Activated CD4-positive, alpha-beta T cell treated with anti-CD3 and anti-CD28 coated beads, Interleukin-2, amount 10 ng/mL, durations not matched to agents 24 days and 14 days (primary cell): ENCODE data around the gene ATF7IP. TPM values are rescaled to one million over a fixed set of nuclear protein-coding genes. Genes with fewer than 3 reads are reported as not detected.

Experiments used
- DNase-seq: peaks from one replicate; pipeline ENCODE4 v3.0.0; 2022
- H3K27ac Mint-ChIP-seq: one replicate; pipeline ENCODE4 v1.8.0; 2022; ENCODE audit warnings: mild to moderate bottlenecking, mixed read lengths
- H3K27me3 Mint-ChIP-seq: one replicate; pipeline ENCODE4 v1.8.0; 2022; ENCODE audit warnings: mixed read lengths
- H3K36me3 Mint-ChIP-seq: one replicate; pipeline ENCODE4 v1.8.0; 2022; ENCODE audit warnings: low read depth, mild to moderate bottlenecking, mixed read lengths
- H3K4me1 Mint-ChIP-seq: one replicate; pipeline ENCODE4 v1.8.0; 2021; ENCODE audit warnings: mixed read lengths
- H3K4me3 Mint-ChIP-seq: one replicate; pipeline ENCODE4 v1.8.0; 2022; ENCODE audit warnings: mild to moderate bottlenecking, moderate library complexity, mixed read lengths
- H3K9me3 Mint-ChIP-seq: one replicate; pipeline ENCODE4 v1.8.0; 2021; ENCODE audit warnings: mixed read lengths
- intact Hi-C: fragments of 100-400 bp; cut with micrococcal nuclease; formaldehyde crosslinking; loops from one replicate; pipeline ENCODE4 v1.15.1; 2023
- total RNA-seq: library from RNA; stranded (reverse); gene quantifications from 2 replicates; pipeline ENCODE4 v1.2.3, GENCODE V29; 2022

Gene ATF7IP
- total RNA-seq, 1 donor from 2014 or later = 72.4 TPM

DNA sequence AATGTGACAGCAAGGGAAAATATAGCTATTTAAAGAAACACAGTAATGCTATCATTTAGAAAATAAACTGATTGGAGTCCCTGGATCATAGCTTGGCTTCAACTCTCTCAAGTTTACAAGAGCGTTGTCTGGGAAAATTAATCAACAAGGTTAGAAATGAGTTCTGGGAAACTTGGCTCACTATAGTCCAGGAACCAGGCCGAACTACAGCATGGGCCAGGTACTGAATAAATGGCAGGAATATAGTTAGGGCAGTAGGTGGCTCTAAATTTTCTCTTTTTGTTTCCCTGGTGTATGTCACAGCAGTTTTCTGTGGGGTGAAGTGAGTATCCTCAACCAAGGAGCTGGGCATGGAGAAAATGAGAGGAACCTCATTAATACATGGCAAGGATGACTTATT lies 129.8 kb downstream of the ATF7IP start:
- H3K4me1 Mint-ChIP-seq = peaks cover 3% of the 10 kb centered on the region
- no peaks in the 10 kb centered on the region for H3K27me3 Mint-ChIP-seq
- no peak overlapping the region for H3K27ac Mint-ChIP-seq
- H3K9me3 Mint-ChIP-seq = peaks cover 2% of the 10 kb centered on the region
- intact Hi-C loops = no loop called here
- peaks cover 85% of the 10 kb centered on the region for H3K36me3 Mint-ChIP-seq
- no peak overlapping the region for H3K4me3 Mint-ChIP-seq
- DNase-seq = no peak

DNA sequence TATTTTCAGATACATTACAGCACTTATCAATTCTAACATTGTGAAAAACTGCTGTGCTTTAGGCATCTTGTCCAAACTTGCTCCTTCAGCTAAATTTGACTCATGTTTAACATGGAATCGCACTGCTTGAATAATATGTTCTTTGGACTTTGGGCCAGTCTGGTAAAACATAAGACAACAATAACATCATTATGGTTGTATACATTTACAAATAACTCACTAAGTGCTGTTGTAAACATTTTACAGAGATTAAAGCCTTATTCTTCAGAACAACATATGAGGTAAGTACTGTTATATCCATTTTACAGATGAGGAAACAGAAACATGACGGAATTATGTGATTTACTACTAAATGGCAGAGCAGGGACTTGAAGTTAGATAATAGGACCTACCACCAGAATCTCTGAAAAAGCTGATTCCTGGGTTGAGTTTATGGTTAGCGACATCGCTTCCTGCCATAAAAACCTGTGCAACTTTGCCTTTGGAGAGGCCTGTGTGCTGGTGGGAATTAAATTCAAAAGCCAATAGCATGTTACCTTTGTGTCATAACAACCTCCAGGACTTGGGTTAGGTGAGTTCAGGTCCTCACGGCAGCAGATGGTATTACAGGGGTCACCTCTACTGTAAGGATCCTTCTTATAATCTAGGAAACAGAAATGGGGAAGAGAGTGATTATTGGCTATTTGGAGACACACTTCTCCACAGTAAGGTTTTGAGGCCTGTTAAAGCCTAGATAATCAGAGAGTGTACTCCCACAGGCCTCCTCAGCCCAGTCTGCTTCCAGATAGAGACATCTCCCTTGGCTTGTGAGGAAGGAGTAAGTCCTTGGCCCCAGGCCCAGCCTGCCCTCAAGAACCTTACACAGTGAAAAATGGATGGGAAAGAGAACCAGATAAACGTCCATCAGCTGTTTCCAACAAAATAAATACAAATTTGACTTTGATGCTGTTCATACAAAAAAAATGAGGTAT lies 140.4 kb downstream of the ATF7IP start:
- Mint-ChIP-seq H3K27ac (no peak overlapping the region), H3K27me3 (no peaks in the 10 kb centered on the region), H3K36me3 (peaks cover 20% of the 10 kb centered on the region), H3K4me3 (no peak overlapping the region), H3K4me1 (no peaks in the 10 kb centered on the region), H3K9me3 (no peaks in the 10 kb centered on the region)
- intact Hi-C loops = no loop called here
- no peak for DNase-seq

DNA sequence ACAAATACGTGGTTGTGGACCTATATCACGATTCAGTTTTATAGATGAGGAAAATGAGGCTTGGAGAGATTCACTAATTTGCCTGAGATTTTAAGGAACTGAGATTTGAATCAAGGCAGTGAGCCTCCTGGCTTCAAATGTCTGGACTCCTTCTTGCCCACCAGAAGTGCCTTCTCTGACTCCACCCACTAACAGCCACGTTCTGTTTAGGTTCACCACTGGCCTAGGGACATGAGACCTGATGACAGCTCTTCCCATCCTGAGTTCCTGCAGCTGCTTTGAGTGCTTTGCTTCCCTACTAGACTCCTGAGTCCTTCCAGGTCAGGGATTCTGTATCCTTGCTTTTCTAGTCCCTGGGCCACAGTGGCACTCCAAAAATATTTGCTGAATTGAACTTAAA lies 145.1 kb downstream of the ATF7IP start:
- Mint-ChIP-seq H3K9me3 (no peaks in the 10 kb centered on the region), H3K36me3 (peaks cover 3% of the 10 kb centered on the region), H3K27me3 (peaks cover 2% of the 10 kb centered on the region)

DNA sequence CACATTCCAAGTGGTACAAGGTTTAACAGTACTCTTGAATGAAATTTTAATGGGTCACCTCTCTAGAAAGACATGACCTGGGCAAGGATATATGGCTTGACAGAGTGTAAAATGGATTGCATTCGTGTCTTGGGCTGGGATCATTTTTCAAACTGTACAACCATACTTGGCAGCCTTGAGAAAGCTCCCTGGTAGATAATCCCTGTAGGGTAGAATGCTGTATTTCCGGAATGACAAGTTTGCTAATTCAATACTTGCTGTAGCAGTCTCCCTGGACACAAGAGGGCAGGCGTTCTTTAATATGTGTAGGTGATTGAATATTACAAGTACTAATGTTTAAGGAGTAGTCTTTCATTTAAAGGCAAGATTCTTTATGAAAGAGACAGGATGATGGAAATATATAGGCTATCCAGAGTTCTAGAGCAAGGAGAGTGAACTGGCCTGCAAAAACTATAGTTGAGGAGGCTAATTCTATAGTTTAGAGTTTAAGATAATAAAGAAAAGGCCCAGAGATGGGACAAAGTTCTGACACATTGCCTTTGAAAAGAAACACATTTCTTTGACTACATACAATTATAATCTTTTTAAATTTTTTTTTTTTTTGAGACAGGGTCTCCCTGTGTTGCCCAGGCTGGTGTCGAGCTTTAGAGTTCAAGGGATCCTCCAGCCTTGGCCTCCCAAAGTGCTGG lies 148.8 kb downstream of the ATF7IP start:
- Mint-ChIP-seq H3K27ac (no peak overlapping the region), H3K4me1 (no peaks in the 10 kb centered on the region), H3K36me3 (no peaks in the 10 kb centered on the region), H3K9me3 (peaks cover 3% of the 10 kb centered on the region), H3K4me3 (no peak overlapping the region), H3K27me3 (peaks cover 2% of the 10 kb centered on the region)
- intact Hi-C loops = no loop called here
- DNase-seq = peak; percentile 55

More for the DNA sequence above, 145.1 kb downstream of the ATF7IP start:
- DNase-seq = no peak
- no peak overlapping the region for H3K4me3 Mint-ChIP-seq
- no peaks in the 10 kb centered on the region for H3K4me1 Mint-ChIP-seq
- no peak overlapping the region for H3K27ac Mint-ChIP-seq
- intact Hi-C loops = no loop called here

DNA sequence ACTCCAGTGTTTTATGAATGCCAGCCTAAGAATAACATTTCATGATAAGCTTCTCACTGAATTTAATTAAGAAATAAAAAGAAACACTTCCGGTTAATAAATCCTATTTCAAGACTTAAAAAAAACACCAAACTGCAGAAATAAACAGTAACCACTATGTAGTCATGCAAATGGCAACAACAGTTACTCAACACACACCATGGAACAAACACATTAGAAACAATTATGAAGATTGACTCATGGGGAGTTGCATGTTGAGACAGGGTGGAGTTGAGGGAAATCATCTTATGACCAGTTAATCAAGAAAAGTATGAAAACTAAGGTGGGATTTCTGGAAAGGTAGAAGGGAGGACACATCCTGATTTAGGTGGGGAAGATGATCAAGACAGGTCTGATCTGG lies 149.5 kb downstream of the ATF7IP start:
- DNase-seq = peak; percentile 21
- H3K27me3 Mint-ChIP-seq = peaks cover 2% of the 10 kb centered on the region
- no peaks in the 10 kb centered on the region for H3K36me3 Mint-ChIP-seq
- intact Hi-C loops = no loop called here
- H3K9me3 Mint-ChIP-seq = peaks cover 3% of the 10 kb centered on the region
- no peak overlapping the region for H3K4me3 Mint-ChIP-seq
- H3K4me1 Mint-ChIP-seq = no peaks in the 10 kb centered on the region
- H3K27ac Mint-ChIP-seq = no peak overlapping the region

DNA sequence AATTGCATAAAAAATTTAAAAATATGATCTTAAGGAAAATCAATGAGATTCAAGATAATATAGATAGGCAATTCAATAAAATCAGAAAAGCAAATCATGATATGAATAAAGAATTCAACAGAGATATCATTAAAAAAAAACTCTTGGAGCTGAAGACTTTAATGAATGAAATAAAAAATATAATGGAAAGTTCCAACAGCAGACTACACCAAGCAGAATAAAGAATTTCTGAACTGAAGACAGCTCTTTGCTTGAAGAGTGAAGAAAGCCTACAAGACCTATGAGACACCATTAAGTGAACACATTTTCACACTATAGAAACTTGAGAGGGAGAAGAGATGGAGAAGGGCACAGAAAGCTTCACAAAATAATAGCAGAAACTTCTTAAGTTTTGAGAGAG lies 156.3 kb downstream of the ATF7IP start:
- H3K4me3 Mint-ChIP-seq = no peak overlapping the region
- H3K36me3 Mint-ChIP-seq = no peaks in the 10 kb centered on the region
- peaks cover 16% of the 10 kb centered on the region for H3K9me3 Mint-ChIP-seq
- intact Hi-C loops = no loop called here
- DNase-seq = no peak
- no peak overlapping the region for H3K27ac Mint-ChIP-seq
- H3K4me1 Mint-ChIP-seq = no peaks in the 10 kb centered on the region
- no peaks in the 10 kb centered on the region for H3K27me3 Mint-ChIP-seq

DNA sequence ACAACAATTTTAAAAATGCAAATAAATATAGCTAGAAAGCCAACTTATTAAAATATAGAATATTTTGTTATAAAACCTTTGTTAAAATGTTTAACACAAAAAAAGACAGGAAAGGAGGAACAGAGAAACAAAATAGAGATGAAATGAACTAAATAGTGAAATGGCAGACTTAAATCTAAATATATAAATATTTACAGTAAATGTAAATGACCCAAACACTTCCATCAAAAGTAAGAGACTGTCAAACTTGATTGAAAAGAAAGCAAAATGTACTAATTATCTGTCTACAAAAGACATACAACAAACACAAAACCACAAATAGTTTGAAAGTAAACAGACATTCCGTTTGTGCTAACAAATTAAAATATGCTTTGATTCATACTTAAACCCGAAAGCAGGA lies 160.5 kb downstream of the ATF7IP start:
- no peak for DNase-seq
- peaks cover 13% of the 10 kb centered on the region for H3K9me3 Mint-ChIP-seq
- intact Hi-C loops = no loop called here

DNA sequence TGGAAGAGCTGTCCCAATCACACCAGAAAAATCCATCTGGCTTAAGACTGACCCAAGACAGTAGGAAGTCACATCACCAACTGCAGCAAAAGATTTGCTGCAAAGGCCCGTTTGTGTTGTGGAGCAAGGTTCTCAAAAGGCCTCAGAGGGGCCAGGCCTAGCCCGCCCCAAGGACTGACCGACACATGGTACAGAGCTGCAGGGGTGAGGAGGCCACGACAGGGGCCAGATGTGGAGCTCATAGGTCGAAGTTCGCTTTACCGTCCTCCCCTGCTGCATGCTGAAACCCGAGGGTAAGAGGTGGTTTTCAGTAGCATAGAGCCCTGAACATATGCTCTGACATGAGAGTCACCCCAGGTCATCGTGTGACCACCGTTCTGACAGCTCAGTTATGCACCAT lies 166.7 kb downstream of the ATF7IP start:
- H3K9me3 Mint-ChIP-seq = no peaks in the 10 kb centered on the region
- no peaks in the 10 kb centered on the region for H3K36me3 Mint-ChIP-seq
- peaks cover 8% of the 10 kb centered on the region for H3K27me3 Mint-ChIP-seq
- no peak for DNase-seq
- no peak overlapping the region for H3K27ac Mint-ChIP-seq
- intact Hi-C loops = no loop called here
- H3K4me1 Mint-ChIP-seq = no peaks in the 10 kb centered on the region
- no peak overlapping the region for H3K4me3 Mint-ChIP-seq

More for the DNA sequence above, 160.5 kb downstream of the ATF7IP start:
- Mint-ChIP-seq H3K4me1 (no peaks in the 10 kb centered on the region), H3K4me3 (no peak overlapping the region), H3K36me3 (no peaks in the 10 kb centered on the region), H3K27ac (no peak overlapping the region), H3K27me3 (peaks cover 8% of the 10 kb centered on the region)

DNA sequence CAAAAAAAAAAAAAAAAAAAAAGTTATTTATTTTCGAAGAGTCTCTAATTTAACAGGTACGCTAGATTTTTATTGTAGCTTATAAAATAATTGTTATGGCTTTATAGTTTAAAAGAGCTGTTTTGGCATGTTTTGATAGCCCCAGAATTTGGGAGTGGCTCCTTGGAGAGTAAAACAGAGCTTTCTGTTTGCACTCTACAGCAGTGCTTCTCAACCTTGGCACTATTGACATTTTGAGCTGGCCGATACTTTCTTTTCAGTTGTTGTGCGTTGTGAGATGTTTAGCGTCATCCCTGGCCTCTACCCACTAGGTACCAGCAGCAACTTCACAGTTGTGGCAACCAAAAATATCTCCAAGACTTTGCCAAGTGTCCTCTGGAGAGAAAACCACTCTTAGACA lies 171.6 kb downstream of the ATF7IP start:
- no peak overlapping the region for H3K4me3 Mint-ChIP-seq
- H3K9me3 Mint-ChIP-seq = no peaks in the 10 kb centered on the region
- H3K27me3 Mint-ChIP-seq = peaks cover 2% of the 10 kb centered on the region
- peak; percentile 19 for DNase-seq
- H3K36me3 Mint-ChIP-seq = no peaks in the 10 kb centered on the region
- H3K4me1 Mint-ChIP-seq = no peaks in the 10 kb centered on the region
- intact Hi-C loops = no loop called here
- no peak overlapping the region for H3K27ac Mint-ChIP-seq

DNA sequence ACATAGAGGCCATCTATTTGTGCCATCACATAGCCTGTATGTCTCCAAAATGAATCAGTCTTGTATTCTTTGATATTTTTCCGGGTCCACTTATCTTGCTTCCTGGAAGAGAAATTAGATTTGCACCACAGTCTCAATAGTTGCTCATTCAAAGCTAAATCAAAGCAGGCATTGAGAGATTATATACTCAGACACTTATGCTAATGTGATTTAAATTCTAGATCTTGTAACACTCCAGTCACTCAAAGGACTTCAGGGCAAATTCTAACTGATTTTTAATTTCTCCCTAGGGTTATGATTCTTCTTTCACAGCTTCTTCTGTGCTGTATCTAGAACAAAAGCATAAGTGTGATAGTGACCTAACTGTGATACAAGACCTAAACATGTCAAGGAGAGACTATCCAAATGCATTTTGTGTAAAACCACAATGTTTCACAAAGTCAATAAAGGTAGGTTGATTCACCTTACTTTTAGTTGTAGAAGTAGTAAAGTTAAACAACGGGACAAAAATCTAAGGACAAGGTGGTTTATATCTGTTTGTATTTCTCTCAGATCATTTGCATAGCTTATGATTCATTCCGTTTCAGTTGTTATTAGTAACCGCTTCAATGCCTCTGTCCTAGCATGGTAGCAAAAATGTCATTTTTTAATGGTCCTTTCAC lies 175.4 kb downstream of the ATF7IP start:
- peaks cover 2% of the 10 kb centered on the region for H3K27me3 Mint-ChIP-seq
- DNase-seq = no peak
- intact Hi-C loops = no loop called here
- H3K27ac Mint-ChIP-seq = no peak overlapping the region
- no peaks in the 10 kb centered on the region for H3K9me3 Mint-ChIP-seq
- H3K4me1 Mint-ChIP-seq = no peaks in the 10 kb centered on the region
- no peak overlapping the region for H3K4me3 Mint-ChIP-seq
- no peaks in the 10 kb centered on the region for H3K36me3 Mint-ChIP-seq

DNA sequence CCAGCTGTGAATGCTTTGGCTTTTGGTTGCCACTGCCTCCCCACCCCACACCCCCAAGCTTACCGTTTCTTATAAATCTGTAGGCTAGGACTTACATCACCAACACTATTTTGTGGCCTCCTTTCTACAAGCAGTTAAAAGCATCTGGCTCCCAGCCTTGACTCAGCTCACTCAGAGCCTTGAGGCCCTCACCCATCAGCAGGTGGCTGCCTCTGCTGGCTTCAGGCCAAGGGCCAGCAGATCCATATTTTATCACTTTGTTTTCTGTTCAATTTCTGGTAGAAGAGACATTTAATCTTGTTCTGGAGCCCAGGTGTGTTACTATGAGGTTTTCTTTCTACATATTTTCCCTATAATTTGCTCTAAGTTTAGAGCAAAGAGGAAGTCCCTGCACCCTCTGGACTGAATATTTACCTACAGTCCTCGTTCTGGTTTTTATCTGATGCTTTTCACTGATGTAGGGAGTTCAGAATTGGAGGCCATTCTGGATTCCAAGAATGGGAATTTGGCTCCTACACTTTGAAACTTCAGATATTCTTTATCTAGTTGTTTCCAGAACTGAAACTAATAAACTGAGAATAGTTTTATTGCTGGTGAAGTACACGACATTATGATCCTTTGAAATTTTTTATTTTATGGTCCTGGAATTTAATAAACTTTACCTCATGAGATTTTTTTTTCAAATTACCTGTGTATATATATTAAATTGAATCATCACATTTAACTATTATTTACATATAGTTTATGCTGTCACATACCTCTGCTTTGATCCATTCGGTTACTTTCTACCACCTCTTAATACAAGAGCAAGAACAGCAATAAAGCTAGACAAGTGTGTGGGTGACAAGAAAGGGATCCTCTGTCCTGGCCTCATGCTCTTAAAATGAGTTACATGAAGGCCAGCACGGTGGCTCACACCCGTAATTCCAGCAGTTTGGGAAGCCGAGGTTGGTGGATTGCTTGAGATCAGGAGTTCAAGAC lies 180.0 kb downstream of the ATF7IP start:
- peaks cover 2% of the 10 kb centered on the region for H3K27me3 Mint-ChIP-seq
- intact Hi-C loops = no loop called here
- peaks cover 5% of the 10 kb centered on the region for H3K9me3 Mint-ChIP-seq
- H3K4me1 Mint-ChIP-seq = no peaks in the 10 kb centered on the region
- no peaks in the 10 kb centered on the region for H3K36me3 Mint-ChIP-seq
- H3K27ac Mint-ChIP-seq = no peak overlapping the region
- no peak overlapping the region for H3K4me3 Mint-ChIP-seq
- no peak for DNase-seq

DNA sequence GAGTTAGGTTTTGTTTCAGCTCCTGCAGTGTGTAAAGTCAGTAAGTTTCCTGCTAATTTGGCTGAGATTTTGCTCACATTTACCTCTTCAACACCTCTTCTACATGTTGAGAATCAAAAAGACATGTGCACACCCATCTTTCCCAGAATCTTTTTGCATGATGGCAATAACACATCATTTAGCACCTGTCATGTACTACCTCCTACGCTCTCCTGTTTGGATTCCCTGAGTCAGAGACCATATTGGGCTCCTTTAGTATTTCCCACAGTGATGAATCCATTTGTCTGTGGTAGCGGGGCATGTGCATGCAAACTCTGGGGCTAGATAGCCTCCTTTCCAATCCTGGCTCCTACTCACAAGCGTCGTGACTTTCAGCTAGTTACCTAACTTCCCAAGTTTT lies 182.1 kb downstream of the ATF7IP start:
- no peak overlapping the region for H3K4me3 Mint-ChIP-seq
- H3K4me1 Mint-ChIP-seq = no peaks in the 10 kb centered on the region
- peaks cover 5% of the 10 kb centered on the region for H3K9me3 Mint-ChIP-seq
- peaks cover 2% of the 10 kb centered on the region for H3K27me3 Mint-ChIP-seq
- intact Hi-C loops = no loop called here
- no peak for DNase-seq
- no peak overlapping the region for H3K27ac Mint-ChIP-seq
- H3K36me3 Mint-ChIP-seq = no peaks in the 10 kb centered on the region

DNA sequence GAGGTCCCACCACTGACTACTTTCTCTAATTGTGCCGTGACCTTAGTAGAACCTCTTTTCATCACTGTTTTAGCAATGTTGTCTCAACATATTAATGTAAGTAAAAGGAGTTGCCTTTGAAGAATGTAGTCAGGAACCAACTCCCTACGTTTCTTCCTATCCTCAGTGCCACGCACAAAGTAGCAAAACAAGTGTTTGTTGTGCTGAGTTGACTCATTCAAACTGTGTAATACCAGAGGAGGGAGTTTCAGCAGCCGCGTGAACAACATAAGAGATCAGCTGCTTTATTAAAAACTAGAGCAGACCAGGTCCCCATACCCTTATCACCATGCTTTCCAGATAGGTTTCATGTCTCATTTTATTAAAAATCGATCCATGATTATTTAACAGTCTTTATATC lies 183.1 kb downstream of the ATF7IP start:
- peaks cover 2% of the 10 kb centered on the region for H3K27me3 Mint-ChIP-seq
- H3K27ac Mint-ChIP-seq = no peak overlapping the region
- H3K36me3 Mint-ChIP-seq = no peaks in the 10 kb centered on the region
- H3K9me3 Mint-ChIP-seq = peaks cover 5% of the 10 kb centered on the region
- intact Hi-C loops = no loop called here
- DNase-seq = no peak
- H3K4me3 Mint-ChIP-seq = no peak overlapping the region
- no peaks in the 10 kb centered on the region for H3K4me1 Mint-ChIP-seq
